Esophagus muscularis mucosa (tissue), 4 donors: ENCODE results near the gene TMPO. TPM values are rescaled to one million over a fixed set of nuclear protein-coding genes. Genes with fewer than 3 reads are reported as not detected.
"Not testable (repeated sequence)": the region's sequence is repeated elsewhere in the genome, so short reads cannot be mapped to it uniquely, and the experiment has no call there.

Source experiments
- DNase-seq: peaks from one replicate; pipeline ENCODE4 v3.0.0-alpha.2; 2017; ENCODE audit errors: extremely low spot score
- H3K27ac ChIP-seq, 4 donors: fragments of 200-600 bp; sonication (generic); replicated peaks in 1 of 4; 1 replicate in 3 of 4; 2 replicates in 1 of 4; pipeline ENCODE4 v1.5.1; 2016 to 2019; ENCODE audit warnings: mild to moderate bottlenecking in 1 of 4
- H3K27me3 ChIP-seq, 4 donors: fragments of 200-600 bp; sonication (generic); one replicate each; pipeline versions ENCODE4 v1.5.1 to v1.6.0; 2016 to 2019
- H3K36me3 ChIP-seq, 4 donors: fragments of 200-600 bp; sonication (generic); one replicate each; pipeline ENCODE4 v1.5.1; 2016 to 2019
- H3K4me1 ChIP-seq, 4 donors: fragments of 200-600 bp; sonication (generic); one replicate each; pipeline ENCODE4 v1.5.1; 2016 to 2019
- H3K4me3 ChIP-seq, 4 donors: fragments of 200-600 bp; sonication (generic); 1 replicate in 2 of 4; 2 replicates in 2 of 4; pipeline ENCODE4 v1.5.1; 2016 to 2019; ENCODE audit warnings: mild to moderate bottlenecking in 4 of 4, moderate library complexity in 1 of 4
- H3K9me3 ChIP-seq, 4 donors: fragments of 200-600 bp; sonication (generic); 1 replicate in 3 of 4; 2 replicates in 1 of 4; pipeline ENCODE4 v1.5.1; 2016 to 2019
- CTCF ChIP-seq, 3 experiments: fragments of 200-600 bp in 2 of 3; fragments of 450-650 bp in 1 of 3; sonication (generic) in 2 of 3; IDR thresholded peaks; one replicate each; pipeline ENCODE4 v1.5.1; 2017 to 2019; ENCODE audit warnings: antibody characterized with exemption in 3 of 3, mild to moderate bottlenecking in 2 of 3, moderate library complexity in 1 of 3
- EP300 ChIP-seq: sonication (generic); formaldehyde crosslinking; IDR thresholded peaks from one replicate; pipeline ENCODE4 v1.6.1; 2017; ENCODE audit warnings: antibody characterized with exemption
- POLR2A ChIP-seq: fragments of 450-650 bp; IDR thresholded peaks from one replicate; pipeline ENCODE4 v1.6.1; 2017; ENCODE audit warnings: antibody characterized with exemption, moderate library complexity, mild to moderate bottlenecking, low read depth
- POLR2AphosphoS5 ChIP-seq, 2 donors: sonication (generic); formaldehyde crosslinking; IDR thresholded peaks; one replicate each; pipeline ENCODE4 v1.6.1; 2017; ENCODE audit warnings: antibody characterized with exemption in 2 of 2
- WGBS: methylation state at CpG from one replicate; pipeline ENCODE4 v1.1.5; 2018; 5-methylcytosine and 5-hydroxymethylcytosine counted together
- intact Hi-C: fragments of 100-400 bp; cut with DNase I; formaldehyde crosslinking; loops from one replicate; pipeline ENCODE4 v1.15.1; 2023
- small RNA-seq, 3 donors: library from RNA; depleted of rRNA; stranded (forward); fragments of <200 nt; gene quantifications; one replicate each; pipeline ENCODE3, GENCODE V24; 2016
- total RNA-seq, 4 donors: library from RNA; depleted of rRNA; stranded (reverse); fragments of >200 nt; gene quantifications; one replicate each; pipeline versions ENCODE4 v1.1.0 to v1.2.1, GENCODE V29; 2016

Gene TMPO
- total RNA-seq, 4 donors from 2014 or later = 37.1 to 54.8 (median 49.8) TPM

GRCh38 chr12:98593351-98594049 lies 78.1 kb downstream of the TMPO start, which contains the start of gene SLC25A3:
Gene SLC25A3 (plus strand): TSS chr12:98593686. CDS start chr12:98593979, 293 bp downstream.
- Histone ChIP-seq H3K9me3 (no peaks in the 10 kb centered on the region), H3K27ac (peak within 1 kb of the TSS; percentile 94 to 99 (median 96)), H3K36me3 (peaks cover 6 to 32% (median 15%) of the 10 kb centered on the region in 4 donors), H3K4me1 (peaks cover 28 to 39% (median 37%) of the 10 kb centered on the region in 4 donors), H3K4me3 (peak within 1 kb of the TSS; percentile 71 to 92 (median 84)), H3K27me3 (no peaks in the 10 kb centered on the region)
- intact Hi-C loops = loop anchor here (2.0 kb wide), 1 partner anchor 51 kb away; the partner anchor contains the start of genes APAF1 and IKBIP
- WGBS = 0% methylated on average over 10 of the region's 67 CpGs
- TF ChIP-seq CTCF (IDR thresholded peaks at IDR 0.05) (no peak), POLR2AphosphoS5 (IDR thresholded peaks at IDR 0.05) (peak; percentile 100), EP300 (no peak), POLR2A (peak; percentile 90)
- peak; percentile 99 for DNase-seq

- WGBS = 0% methylated on average over 14 of the region's 35 CpGs
- no peaks in the 10 kb centered on the region for H3K9me3 ChIP-seq
- intact Hi-C loops = no loop called here
- TF ChIP-seq EP300 (no peak), POLR2A (no peak), CTCF (IDR thresholded peaks at IDR 0.05) (no peak), POLR2AphosphoS5 (IDR thresholded peaks at IDR 0.05) (peak in 1 of 2 donors; percentile 25)
- H3K4me3 ChIP-seq = peak overlapping the region; percentile 71 to 92 (median 84)
- H3K4me1 ChIP-seq = peaks cover 28 to 39% (median 37%) of the 10 kb centered on the region in 4 donors
- peaks cover 14 to 40% (median 22%) of the 10 kb centered on the region in 4 donors for H3K36me3 ChIP-seq
- H3K27ac ChIP-seq = peak overlapping the region; percentile 94 to 99 (median 96)
- DNase-seq = no peak
- H3K27me3 ChIP-seq = no peaks in the 10 kb centered on the region
Observed at GRCh38 chr12:98594050-98594835, 78.9 kb downstream of the TMPO start.

GRCh38 chr12:98595243-98595988 lies 80.0 kb downstream of the TMPO start:
- Histone ChIP-seq H3K27ac (peak overlapping the region; percentile 94 to 99 (median 96)), H3K4me1 (peaks cover 28 to 39% (median 37%) of the 10 kb centered on the region in 4 donors), H3K9me3 (no peaks in the 10 kb centered on the region), H3K4me3 (peak overlapping the region; percentile 71 to 92 (median 84)), H3K27me3 (no peaks in the 10 kb centered on the region), H3K36me3 (peaks cover 26 to 51% (median 34%) of the 10 kb centered on the region in 4 donors)
- no peak for DNase-seq
- TF ChIP-seq POLR2AphosphoS5 (IDR thresholded peaks at IDR 0.05) (no peak), CTCF (IDR thresholded peaks at IDR 0.05) (no peak), POLR2A (no peak), EP300 (no peak)
- intact Hi-C loops = no loop called here
- 44% methylated on average over 3 of the region's 3 CpGs for WGBS

- H3K27ac ChIP-seq, H3K27me3 ChIP-seq, intact Hi-C loops, DNase-seq, H3K4me3 ChIP-seq, H3K9me3 ChIP-seq: not testable (repeated sequence)
- WGBS = 91% methylated on average over 5 of the region's 5 CpGs
- H3K36me3 ChIP-seq = peaks cover 43 to 70% (median 53%) of the 10 kb centered on the region in 4 donors
- peaks cover 28 to 39% (median 37%) of the 10 kb centered on the region in 4 donors for H3K4me1 ChIP-seq
Observed at GRCh38 chr12:98597313-98597712, 81.9 kb downstream of the TMPO start.

Small RNA genes within 50 kb of the gene (small RNA-seq; reads per million reads assigned to genes)
- gene SNORA53 = 1.5 to 3.3 (median 3.0) reads per million in 3 donors

Other genes with a start within 250 kb of the TMPO start
- gene SLC25A3, start 78.1 kb downstream of the TMPO start, total RNA-seq = 100 to 1,000 TPM; 505 to 652 (median 520) TPM
- 10 to 100 TPM in 2 of 4 donors, 1 to 10 TPM in 2; 4.2 to 14.0 (median 10.2) TPM for gene IKBIP, start 129.2 kb downstream of the TMPO start, total RNA-seq
- gene APAF1, start 129.7 kb downstream of the TMPO start, total RNA-seq = 10 to 100 TPM in 2 of 4 donors, 1 to 10 TPM in 2; 9.1 to 10.9 (median 10.0) TPM